Measurements from ENCODE around the gene C1QTNF3.
"Not testable (repeated sequence)": the region's sequence is repeated elsewhere in the genome, so short reads cannot be mapped to it uniquely, and the experiment has no call there.

C1QTNF3 gene, protein sequence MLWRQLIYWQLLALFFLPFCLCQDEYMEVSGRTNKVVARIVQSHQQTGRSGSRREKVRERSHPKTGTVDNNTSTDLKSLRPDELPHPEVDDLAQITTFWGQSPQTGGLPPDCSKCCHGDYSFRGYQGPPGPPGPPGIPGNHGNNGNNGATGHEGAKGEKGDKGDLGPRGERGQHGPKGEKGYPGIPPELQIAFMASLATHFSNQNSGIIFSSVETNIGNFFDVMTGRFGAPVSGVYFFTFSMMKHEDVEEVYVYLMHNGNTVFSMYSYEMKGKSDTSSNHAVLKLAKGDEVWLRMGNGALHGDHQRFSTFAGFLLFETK

DNA sequence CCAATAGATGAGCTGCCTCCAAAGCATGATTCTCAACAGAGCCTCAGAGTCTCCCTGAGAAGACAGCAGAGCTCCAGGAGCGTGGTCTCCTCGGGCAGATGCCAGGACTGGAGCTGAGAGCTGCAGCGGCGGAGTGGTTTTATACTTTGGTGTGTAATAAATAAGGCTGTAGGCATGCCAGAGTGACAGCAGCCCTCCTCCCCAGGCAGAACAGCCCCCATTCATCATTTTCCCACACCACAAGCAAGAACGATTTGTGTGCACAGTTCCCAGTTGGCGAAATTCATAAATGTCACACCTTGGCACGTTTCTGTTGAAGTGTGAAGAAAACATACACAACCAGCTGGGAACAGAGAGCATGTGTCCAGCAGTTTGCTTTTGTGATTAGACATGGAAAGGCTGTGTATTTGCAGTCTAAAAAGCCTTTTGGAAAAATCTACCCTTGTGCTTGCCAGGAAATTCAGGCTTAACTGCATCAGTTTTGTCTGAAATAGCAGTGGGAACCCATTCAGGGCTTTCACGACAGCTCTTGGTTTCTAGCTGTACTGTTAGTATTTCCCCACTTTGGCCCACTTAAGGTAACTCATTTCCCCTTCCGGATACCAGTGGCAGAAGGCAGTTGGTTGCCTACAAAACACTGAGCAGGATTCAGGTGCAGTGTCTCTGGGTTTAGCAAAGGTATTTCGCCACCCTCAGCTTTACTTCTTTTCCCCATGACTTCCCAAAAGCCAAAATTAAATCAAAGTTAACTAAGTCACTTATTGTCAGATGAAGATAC lies at the start of gene C1QTNF3:
TSS of gene C1QTNF3 (minus strand) at position 115 of the 778 bp plus-strand sequence. CDS start at position 27, 88 bp downstream.
- no peak for DNase-seq (ENCODE audit: low read depth)

DNA sequence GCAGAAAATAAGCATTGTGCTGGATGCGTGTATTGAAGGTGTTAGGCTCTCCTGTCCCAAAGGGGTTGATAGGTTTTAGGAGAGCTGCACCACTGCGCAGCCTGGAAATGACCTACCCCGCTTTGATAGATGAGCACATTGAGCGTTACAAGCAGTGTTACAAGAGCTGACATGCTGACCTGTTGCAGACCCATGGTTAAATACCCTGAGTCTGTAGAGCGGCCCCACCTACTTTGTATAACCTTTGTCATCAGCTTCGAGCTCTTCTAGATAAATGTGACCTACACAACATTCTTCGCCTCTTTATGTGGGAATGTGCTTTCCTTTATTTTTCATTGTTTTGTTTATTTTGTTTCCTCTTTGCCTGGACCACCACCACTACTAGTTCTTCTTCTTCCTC lies 48.0 kb upstream of the C1QTNF3 start:
- DNase-seq (ENCODE audit: low read depth): not testable (repeated sequence)

DNA sequence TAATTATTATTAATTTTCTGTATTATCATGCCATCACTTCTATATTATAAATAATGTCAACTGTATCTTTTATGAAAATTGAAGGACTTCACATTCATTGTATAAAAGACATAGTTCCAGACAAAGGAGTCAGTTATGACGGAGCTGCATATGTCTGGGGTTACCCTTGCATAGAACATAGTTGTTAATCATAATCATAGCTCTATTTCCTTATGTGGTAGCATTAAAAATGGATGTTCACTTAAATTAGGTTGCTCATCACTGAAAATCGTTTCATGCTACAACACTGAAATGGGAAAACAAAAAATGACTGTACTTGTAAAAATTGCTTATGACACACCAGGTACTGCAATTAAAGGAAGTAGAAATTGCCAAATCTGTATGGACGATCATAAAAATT lies 46.8 kb upstream of the C1QTNF3 start:
- DNase-seq (ENCODE audit: low read depth): not testable (repeated sequence)

DNA sequence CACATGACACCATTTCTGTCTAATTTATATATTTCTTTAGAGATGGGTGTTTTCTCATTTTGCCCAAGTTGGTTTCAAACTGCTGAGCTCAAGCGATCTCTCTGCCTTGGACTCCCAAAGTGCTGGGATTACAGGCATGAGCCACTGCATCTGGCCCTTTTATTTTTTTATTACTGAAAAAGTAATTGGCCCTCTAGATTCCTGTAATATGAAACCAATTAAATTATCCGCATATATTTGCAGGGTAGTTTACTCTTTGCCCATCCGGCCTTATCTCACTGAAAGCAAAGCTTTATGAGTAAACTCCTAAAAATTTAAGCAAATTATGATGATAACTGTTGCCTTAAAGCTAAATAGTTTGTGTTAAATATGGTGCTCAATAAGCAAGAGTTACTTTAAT lies 44.7 kb upstream of the C1QTNF3 start:
- DNase-seq (ENCODE audit: low read depth): peak; percentile 10

DNA sequence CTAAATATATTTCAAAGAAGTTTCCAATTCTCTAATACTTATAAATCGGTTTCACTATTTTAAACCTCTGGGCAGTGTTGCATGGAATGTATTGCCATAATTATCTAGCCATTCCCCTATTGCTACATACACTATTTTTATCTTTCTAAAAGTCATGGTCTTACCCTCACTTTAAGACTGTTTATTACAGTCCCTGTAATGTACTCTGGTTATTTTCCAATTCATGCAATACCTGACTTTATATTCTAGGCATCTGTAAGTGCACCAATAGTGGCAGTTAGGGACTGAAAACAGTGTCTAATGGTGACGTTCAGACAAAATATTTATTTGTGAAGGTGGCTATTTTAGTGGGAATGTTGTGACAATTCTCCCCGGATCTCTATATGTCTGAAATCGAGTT lies 40.9 kb upstream of the C1QTNF3 start:
- DNase-seq (ENCODE audit: low read depth): not testable (repeated sequence)

DNA sequence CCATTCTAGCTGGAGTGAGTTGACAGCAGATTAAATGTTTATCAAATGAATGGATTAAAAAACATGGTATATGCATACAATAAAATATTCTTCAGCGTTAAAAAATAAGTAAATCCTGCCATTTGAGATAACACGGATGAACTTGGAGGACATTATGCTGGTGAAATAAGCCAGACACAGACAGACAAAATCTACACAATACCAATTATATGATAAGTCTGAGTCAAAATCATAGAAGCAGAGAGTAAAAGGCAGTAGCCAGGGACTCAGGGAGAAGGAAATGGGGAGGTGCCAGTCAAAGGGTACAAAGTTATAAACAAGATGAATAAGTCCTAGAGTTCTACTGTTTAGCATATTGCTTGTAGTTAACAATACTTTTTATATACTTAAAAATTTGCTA lies 36.5 kb upstream of the C1QTNF3 start:
- DNase-seq (ENCODE audit: low read depth): not testable (repeated sequence)

DNA sequence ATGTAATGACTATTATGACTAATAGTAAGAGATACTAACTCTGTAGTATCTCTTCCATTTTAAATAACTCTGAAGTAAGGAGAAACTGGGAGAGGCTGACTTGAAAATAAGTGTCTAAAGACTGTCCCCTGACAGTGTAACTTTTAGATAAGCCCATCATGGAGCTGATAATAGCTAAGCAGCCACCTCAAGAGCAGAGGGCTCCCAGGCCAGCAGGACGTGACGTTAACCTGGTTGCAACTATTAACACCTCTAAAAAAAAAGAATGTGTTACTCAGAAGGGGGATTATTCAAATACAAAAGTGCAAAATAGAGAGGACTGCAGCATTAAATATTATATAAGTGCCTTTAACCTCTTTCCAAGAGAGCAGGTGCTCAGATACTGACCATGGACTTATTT lies 34.6 kb upstream of the C1QTNF3 start:
- not testable (repeated sequence) for DNase-seq (ENCODE audit: low read depth)

DNA sequence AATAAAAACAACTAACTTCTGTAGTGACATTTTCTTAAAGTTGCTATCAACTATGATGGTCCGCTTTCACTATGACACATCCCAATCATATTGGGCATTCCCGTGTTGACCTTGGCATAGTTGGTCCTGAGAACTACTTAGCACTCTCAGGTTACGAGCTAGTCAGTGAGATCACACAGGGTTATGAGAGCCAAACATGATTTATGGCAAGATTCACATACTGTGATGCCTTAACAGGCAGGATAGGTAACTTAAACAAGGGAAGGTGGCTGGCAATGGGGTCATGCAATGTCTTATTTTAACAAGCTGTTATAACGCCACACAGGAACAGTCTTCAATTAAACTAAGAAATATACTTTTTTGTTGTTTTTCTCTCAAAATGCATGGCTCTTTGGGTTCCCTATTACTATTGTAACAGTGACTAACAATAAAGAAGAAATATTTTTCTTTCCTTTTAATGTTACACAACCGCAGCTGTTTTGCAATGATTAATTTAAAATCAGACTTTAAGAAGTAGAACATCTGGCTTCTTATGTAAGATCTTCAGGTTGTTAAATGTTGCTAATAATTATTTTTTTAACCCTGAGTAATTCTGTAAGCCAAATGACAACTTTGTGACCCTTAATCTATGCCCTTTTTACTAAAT lies 33.8 kb upstream of the C1QTNF3 start:
- DNase-seq (ENCODE audit: low read depth): peak; percentile 16

DNA sequence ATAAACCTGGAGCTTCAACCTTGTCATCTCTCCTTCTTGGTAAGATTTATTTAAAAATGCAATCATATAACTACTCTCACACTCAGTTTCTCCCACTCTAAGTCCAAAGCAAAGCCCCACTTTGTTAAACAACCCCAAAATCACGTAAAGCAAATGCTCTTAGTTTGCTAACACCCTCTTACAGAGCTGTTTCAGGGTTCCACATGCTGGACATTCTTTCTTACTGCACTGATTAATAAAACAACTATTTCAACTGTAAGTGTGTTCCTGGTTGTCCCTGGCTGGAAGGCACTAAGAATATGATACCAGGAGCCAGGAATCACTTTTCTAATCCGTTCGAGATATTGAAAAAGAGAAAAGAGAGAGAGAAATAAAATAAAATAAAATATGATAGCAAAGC lies 31.5 kb upstream of the C1QTNF3 start:
- peak; percentile 36 for DNase-seq (ENCODE audit: low read depth)

DNA sequence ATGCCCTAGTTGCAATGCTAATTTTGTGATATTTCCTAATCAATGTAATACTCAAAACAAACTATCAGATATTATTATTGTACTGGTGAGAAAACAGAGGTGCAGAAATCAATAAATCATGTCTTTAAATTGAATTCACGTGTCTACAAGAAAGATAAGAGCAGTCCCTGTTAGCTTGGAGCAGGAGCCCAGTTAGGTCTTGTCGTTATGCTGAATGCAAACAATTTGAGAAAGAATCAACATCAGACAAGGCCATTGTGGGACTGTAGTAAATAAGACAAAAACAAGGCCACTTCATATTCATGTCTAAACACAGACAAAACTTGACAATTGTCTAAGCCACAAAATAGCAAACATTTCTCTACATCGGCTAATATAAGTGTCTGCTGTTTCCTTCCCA lies 31.1 kb upstream of the C1QTNF3 start:
- not testable (repeated sequence) for DNase-seq (ENCODE audit: low read depth)

DNA sequence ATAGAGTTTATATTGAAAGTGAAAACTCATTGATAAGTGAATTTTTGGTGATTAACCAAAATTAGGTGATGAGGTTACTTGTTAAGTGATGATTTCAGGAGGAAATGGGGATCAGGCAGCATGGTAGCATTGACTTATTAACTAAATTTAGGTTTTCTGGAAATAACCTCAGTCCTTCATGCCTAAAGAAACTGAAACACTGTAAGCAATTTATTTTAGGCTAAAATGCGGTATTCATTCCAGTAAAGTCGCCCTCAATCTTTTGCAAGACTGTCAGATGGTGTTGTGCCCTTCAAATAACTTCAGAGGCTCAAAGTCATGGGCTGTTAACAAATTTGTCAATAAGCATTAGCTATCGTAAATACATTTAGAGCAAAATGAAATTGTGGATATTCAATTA lies 27.6 kb upstream of the C1QTNF3 start:
- DNase-seq (ENCODE audit: low read depth): not testable (repeated sequence)

DNA sequence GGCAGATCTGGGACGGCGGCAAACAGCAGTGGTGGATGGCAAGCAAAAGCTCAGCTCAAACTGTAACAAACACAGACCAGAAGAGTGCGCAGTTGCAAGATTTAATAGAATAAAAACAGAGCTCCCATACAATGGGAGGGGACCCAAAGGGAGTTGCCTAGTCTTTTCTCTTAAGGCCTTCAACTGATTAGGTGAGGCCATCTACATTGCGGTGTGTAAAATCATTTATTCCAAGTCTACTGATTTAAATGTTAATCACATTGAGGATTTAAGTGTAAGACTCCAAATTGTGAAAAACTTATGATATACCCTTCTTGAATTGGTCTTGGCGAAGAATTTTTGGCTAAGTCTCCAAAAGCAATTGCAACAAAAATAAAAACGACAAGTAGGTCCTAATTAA lies 21.6 kb upstream of the C1QTNF3 start:
- no peak for DNase-seq (ENCODE audit: low read depth)

DNA sequence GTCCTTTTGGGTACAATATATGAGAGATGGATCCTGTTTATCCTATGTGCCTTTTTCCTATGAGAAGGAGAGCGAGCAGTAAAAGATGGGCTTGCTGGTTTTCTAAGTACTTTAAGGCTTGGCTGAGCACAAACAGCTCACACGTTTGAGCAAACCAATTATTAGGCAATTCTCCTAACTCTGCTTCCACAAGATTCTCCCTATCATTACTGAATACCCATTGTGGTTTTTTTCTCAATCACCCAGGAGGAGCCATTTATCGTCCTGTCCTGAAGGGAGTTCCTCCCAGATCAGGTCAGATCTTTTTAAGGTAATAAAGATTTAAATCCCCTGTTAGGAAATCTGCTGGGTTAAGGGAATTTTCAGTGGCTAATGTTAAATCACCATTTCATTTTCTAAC lies 19.4 kb upstream of the C1QTNF3 start:
- no peak for DNase-seq (ENCODE audit: low read depth)

DNA sequence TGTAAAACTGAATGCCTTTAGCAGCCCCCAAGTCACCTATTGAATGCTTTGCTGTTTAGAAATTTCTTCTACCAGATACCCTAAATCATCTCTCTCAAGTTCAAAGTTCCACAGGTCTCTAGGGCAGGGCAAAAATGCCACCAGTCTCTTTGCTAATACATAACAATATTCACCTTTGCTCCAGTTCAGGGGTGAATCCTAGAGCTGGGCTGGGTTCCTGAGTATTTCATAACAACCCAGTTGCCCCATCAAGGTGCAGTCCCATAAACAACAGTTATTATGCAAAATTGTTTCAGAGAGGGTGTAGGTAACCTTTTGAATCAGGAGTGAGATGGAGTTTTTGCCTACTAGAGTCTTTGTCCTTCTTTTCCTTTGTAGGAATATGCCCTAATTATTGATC lies 19.0 kb upstream of the C1QTNF3 start:
- no peak for DNase-seq (ENCODE audit: low read depth)

DNA sequence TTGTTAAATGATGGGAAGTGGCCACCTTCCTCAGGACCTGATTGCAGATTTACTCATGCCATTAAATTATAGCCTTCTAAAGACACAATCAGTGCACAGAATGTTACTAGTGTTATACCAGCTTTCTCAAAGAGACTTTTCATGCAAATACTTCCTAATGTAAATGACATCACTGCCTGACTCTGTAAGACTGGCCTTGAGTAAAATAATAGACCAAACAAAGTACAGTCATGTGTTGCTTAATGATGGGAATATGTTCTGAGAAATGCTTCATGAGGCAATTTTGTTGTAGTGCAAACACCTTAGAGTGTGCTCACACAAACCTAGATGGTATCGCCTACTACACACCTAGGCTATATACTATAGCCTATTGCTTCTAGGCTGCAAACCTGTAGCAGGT lies 17.0 kb upstream of the C1QTNF3 start:
- DNase-seq (ENCODE audit: low read depth): no peak

DNA sequence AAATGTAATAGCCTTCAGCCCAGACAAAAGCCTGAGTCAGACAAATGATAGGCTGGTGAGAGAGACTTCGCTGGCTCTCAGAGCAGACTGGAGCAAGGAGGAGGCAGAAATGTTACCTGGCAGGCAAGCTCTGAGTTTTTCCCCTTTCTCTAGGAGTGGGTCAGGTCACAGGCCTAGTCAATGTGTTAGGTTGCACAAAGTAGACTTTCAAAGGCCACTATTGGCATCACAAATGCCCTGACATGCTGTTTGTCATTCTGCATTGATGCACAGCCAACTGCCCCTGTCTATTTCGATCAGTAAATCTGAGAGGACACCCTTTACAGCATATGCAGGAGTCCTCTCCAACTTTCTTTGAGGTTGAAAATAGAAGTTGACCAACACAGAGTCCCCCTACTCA lies 15.5 kb upstream of the C1QTNF3 start:
- DNase-seq (ENCODE audit: low read depth): no peak

DNA sequence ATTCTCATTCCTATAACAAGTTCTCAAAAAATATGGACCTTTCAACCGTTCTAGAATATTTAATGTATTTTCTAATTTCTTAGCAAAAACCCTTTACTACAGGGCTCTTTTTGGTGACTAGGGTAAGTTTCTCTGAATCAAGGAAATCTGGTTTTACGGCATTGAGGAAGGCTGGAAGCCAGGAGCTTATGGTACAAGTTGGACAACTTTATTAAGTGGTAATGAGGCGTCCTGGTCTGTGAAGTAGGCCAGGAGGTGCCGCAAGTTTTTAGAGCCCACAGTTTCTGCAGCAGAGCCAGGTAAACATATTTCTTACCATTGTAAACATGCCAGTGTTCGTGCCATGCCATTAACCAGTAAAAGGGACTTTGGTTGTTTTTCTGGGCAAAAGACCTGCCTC lies 14.6 kb upstream of the C1QTNF3 start:
- DNase-seq (ENCODE audit: low read depth): no peak

DNA sequence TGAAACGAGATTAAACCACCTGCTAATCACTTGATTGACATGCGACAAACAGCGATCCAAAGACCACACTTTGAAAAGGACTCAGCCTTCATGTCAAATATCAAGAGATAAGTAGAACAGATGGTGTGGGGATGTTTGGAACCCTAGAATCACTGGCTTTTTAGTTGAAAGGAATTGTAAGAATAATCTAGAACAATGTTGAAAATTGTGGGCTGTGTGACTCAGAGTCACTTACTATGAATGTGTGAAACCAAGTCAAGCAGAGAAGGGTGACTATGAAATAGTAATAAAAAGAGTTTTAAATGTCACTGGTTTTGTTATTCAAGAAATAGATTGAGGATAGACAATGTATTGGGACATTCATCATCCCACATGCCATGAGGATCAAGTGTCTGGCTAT lies 14.1 kb upstream of the C1QTNF3 start:
- DNase-seq (ENCODE audit: low read depth): no peak

DNA sequence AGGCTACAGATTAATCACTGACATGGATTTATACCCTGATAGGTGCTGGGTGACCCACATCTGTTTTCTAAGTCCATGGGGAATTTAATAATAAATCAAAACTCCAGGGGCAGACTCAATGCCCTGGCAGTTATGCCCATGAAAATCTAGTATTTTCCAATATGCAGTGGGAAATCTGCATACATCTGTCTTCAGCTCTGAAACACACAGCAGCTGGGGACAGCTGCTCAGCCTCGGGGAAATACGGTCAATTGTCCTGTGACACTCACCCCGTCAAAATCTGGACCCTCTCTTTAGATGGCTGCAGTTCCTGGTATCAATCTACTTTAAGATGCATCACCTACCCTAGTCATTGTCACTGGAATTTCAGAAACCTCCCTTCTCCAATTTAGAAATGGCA lies 12.7 kb upstream of the C1QTNF3 start:
- no peak for DNase-seq (ENCODE audit: low read depth)

DNA sequence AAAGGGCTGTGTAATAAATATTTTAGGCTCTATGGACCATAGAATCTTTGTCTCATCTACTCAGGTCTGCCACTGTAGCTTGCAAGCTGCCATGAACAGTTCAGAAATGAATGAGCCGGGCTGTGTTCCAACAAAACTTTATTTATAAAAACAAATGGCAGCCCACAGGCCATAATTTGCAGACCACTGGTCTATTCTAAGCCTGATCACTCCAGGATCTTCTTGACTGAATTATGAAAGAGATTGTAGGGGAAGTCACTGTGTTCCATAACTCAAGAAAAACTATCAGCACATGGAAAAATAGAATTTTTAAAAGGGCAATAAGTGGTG lies 11.4 kb upstream of the C1QTNF3 start:
- DNase-seq (ENCODE audit: low read depth): no peak

DNA sequence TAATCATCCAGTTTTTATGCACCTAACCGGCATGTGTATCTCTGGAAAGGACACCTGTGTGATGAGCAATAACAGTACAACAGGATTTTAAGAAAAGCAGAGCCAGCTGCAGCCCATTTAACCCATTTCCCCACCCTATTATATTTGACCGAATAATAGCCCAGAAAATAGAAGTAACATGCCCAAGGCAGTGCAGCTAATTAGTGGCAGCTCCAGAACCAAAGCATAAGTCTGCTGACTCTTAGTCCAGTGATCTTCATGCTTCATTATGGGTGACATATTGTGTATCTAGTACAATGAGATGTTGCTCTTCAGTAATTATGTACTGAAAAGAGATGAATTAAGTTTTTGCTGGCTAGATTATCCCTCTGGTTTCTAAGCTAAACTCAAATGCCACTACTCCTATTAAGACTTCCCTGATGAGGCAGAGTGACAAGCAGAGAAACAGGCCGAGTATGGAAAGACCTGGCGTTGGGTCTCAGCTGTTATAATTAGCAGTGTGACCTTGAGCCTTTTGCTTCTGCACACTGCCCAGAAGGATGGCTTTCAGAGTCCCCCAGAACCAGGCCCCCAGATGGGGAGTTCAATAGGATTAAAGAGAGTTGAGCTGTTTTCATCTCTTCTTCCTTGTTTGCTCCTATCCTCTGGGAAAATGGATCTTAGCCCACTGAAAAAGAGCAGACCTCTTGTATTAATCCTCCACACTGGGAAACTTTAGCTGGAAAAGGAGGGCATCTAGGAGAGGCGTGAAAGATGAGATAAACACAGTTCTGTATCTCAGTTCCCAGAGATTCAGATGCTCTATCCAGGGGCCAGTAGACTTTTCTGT lies 10.8 kb upstream of the C1QTNF3 start:
- no peak for DNase-seq (ENCODE audit: low read depth)

DNA sequence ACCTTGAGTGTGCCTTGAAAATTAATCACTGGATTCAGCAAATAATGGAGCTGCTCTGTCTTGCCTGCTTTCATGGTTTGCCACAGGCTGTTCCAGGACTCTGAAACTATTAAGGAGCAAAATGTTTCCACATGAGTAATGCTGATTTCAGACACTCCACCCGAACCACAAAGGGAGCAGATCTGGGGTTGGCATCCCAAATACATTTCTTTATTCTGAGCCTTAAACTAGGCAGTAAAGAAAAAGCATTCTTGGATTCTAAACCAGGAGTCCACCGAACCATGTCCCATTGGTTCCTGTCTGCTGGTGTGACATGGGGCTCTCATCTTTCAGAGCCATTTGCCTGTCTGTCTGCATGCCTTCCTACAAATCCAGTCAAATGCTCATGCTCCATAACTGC lies 10.1 kb upstream of the C1QTNF3 start:
- peak; percentile 94 for DNase-seq (ENCODE audit: low read depth)
